AG09319 (cell line): ENCODE measurements around the gene INVS.
"Not testable (repeated sequence)": the region's sequence is repeated elsewhere in the genome, so short reads cannot be mapped to it uniquely, and the experiment has no call there.

Source experiments
- DNase-seq: peaks from one replicate; pipeline ENCODE4 v3.0.0-alpha.2; 2010; ENCODE audit warnings: low read depth; ENCODE audit errors: extremely low read depth
- CTCF ChIP-seq: IDR thresholded peaks from 2 replicates; pipeline ENCODE4 v1.5.1; 2011; ENCODE audit warnings: low read depth, mild to moderate bottlenecking, inconsistent platforms, low read length, moderate library complexity

Gene INVS

GRCh38 chr9:100220936-100221335 lies 121.9 kb downstream of the INVS start:
- no peak for TF ChIP-seq CTCF
- DNase-seq = no peak

GRCh38 chr9:100221538-100221937 lies 122.5 kb downstream of the INVS start:
- TF ChIP-seq CTCF = no peak
- DNase-seq = no peak

GRCh38 chr9:100222674-100223073 lies 123.6 kb downstream of the INVS start:
- DNase-seq = peak; percentile 18
- peak; percentile 56 for TF ChIP-seq CTCF

GRCh38 chr9:100227636-100228035 lies 128.6 kb downstream of the INVS start:
- TF ChIP-seq CTCF = no peak
- no peak for DNase-seq

- no peak for TF ChIP-seq CTCF
- no peak for DNase-seq
Measured at GRCh38 chr9:100228352-100228869, 129.4 kb downstream of the INVS start.

GRCh38 chr9:100229136-100229535 lies 130.1 kb downstream of the INVS start:
- no peak for TF ChIP-seq CTCF
- no peak for DNase-seq

- TF ChIP-seq CTCF = no peak
- DNase-seq = no peak
Measured at GRCh38 chr9:100229561-100229960, 130.5 kb downstream of the INVS start.

GRCh38 chr9:100236986-100237385 lies 137.9 kb downstream of the INVS start:
- not testable (repeated sequence) for DNase-seq
